A549 (cell line): ENCODE results near the gene OPALIN. TPM values are rescaled to one million over a fixed set of nuclear protein-coding genes. Genes with fewer than 3 reads are reported as not detected.

ENCODE experiments used
- ATAC-seq, 2 experiments: fragments of 200-7000 bp in 1 of 2; fragments of >200 bp in 1 of 2; cut with Nextera tagmentation in 1 of 2; cut with Tn5 transposase in 1 of 2; 3 replicates each; pipeline versions ENCODE4 v1.8.0 to v1.9.1; 2018 to 2020; ENCODE audit warnings: mild to moderate bottlenecking in 1 of 2, moderate library complexity in 1 of 2
- CTCF ChIA-PET: fragments of 300-600 bp; sonication (Branson Sonifier 250); formaldehyde crosslinking; extraction: SDS; loops from one replicate; lab custom pipeline; 2021; ENCODE audit warnings: antibody characterized with exemption, inconsistent platforms; lab: Yijun Ruan, JAX
- POLR2A ChIA-PET: fragments of 350-600 bp; formaldehyde crosslinking; extraction: SDS; loops from one replicate; lab custom pipeline; 2021; ENCODE audit warnings: antibody characterized with exemption, inconsistent platforms; lab: Yijun Ruan, JAX
- DNase-seq, 2 experiments: peaks; one replicate each; pipeline versions ENCODE4 v3.0.0 to v3.0.0-alpha.2; 2011 to 2016; ENCODE audit warnings: low read depth in 1 of 2, low spot score in 1 of 2
- FAIRE-seq: peaks from 2 replicates; lab custom pipeline; 2011; peaks lifted over from hg19 to GRCh38; lab: Jason Lieb, UNC
- H3K27ac ChIP-seq, 2 experiments: fragments of >200 bp; sonication (Bioruptor Twin); formaldehyde crosslinking; 3 replicates each; pipeline ENCODE4 v1.5.1; 2016 to 2017
- H3K4me1 ChIP-seq: fragments of >200 bp; sonication (Bioruptor Twin); formaldehyde crosslinking; 3 replicates; pipeline ENCODE4 v1.6.1; 2016
- H3K4me2 ChIP-seq: fragments of >200 bp; sonication (Bioruptor Twin); formaldehyde crosslinking; 3 replicates; pipeline ENCODE4 v1.6.1; 2016
- H3K4me3 ChIP-seq: fragments of >200 bp; sonication (Bioruptor Twin); formaldehyde crosslinking; 3 replicates; pipeline ENCODE4 v1.5.1; 2016
- H3K9me3 ChIP-seq: fragments of >200 bp; sonication (Bioruptor Twin); formaldehyde crosslinking; 3 replicates; pipeline ENCODE4 v1.6.1; 2016
- EHF ChIP-seq: fragments of 250-450 bp; sonication (Bioruptor Pico); IDR thresholded peaks from 2 replicates; pipeline ENCODE4 v1.5.0; 2020; ENCODE audit warnings: mild to moderate bottlenecking
- ESRRA ChIP-seq: fragments of 150-350 bp; IDR thresholded peaks from 2 replicates; pipeline ENCODE4 v1.6.1; 2014; ENCODE audit warnings: mild to moderate bottlenecking, low read length, borderline replicate concordance
- HDAC2 ChIP-seq: fragments of 200-600 bp; sonication (generic); IDR thresholded peaks from 2 replicates; pipeline ENCODE4 v1.6.1; 2016
- HOXA7 ChIP-seq: fragments of 250-450 bp; sonication (Bioruptor Pico); IDR thresholded peaks from 2 replicates; pipeline ENCODE4 v1.5.0; 2020; ENCODE audit warnings: mild to moderate bottlenecking, moderate library complexity
- JUNB ChIP-seq: fragments of >200 bp; sonication (Bioruptor Twin); formaldehyde crosslinking; IDR thresholded peaks from 2 replicates; pipeline ENCODE4 v1.6.1; 2016
- KDM1A ChIP-seq: fragments of 200-600 bp; sonication (generic); IDR thresholded peaks from 2 replicates; pipeline ENCODE4 v1.6.1; 2016; ENCODE audit warnings: low read depth, mild to moderate bottlenecking
- NFE2L2 ChIP-seq: fragments of 150-350 bp; conservative IDR thresholded peaks from 2 replicates; pipeline ENCODE4 v1.6.1; 2014; ENCODE audit warnings: low read length
- NPAS2 ChIP-seq: fragments of 250-450 bp; sonication (Bioruptor Pico); IDR thresholded peaks from 2 replicates; pipeline ENCODE4 v1.8.0; 2022; ENCODE audit warnings: mild to moderate bottlenecking, moderate library complexity, borderline replicate concordance
- POLR2A ChIP-seq: IDR thresholded peaks from 2 replicates; pipeline ENCODE4 v1.6.1; 2012; ENCODE audit warnings: mild to moderate bottlenecking, low read length
- RAD21 ChIP-seq, 2 experiments: fragments of >200 bp in 1 of 2; sonication (Bioruptor Twin) in 1 of 2; formaldehyde crosslinking in 1 of 2; IDR thresholded peaks in 1 of 2; conservative IDR thresholded peaks in 1 of 2; 2 replicates in 1 of 2; 3 replicates in 1 of 2; pipeline ENCODE4 v1.6.1; 2012 to 2018; ENCODE audit warnings: inconsistent platforms in 1 of 2
- RARB ChIP-seq: fragments of 250-450 bp; sonication (Bioruptor Pico); IDR thresholded peaks from 2 replicates; pipeline ENCODE4 v1.8.0; 2021; ENCODE audit warnings: mild to moderate bottlenecking, moderate library complexity
- SREBF2 ChIP-seq: fragments of 450-650 bp; IDR thresholded peaks from 2 replicates; pipeline ENCODE4 v1.6.1; 2014; ENCODE audit warnings: mild to moderate bottlenecking, moderate library complexity
- USF2 ChIP-seq: fragments of 450-650 bp; IDR thresholded peaks from 2 replicates; pipeline ENCODE4 v1.6.1; 2014; ENCODE audit warnings: antibody characterized with exemption
- ZC3H11A ChIP-seq: fragments of 450-650 bp; IDR thresholded peaks from 2 replicates; pipeline ENCODE4 v1.6.1; 2014; ENCODE audit warnings: antibody characterized with exemption, mild to moderate bottlenecking
- WGBS: methylation state at CpG from one replicate; pipeline ENCODE4 v1.1.6; 2017; ENCODE audit errors: missing lambda C conversion rate; 5-methylcytosine and 5-hydroxymethylcytosine counted together
- polyA plus RNA-seq, 4 experiments: library from polyadenylated mRNA; depleted of rRNA in 3 of 4; stranded (reverse); fragments of >200 nt; fragmentation: RNase III in 1 of 4; extraction: RNeasy Plus Mini Kit Qiagen cat#74134 plus additional on column Dnase treatment in 1 of 4; gene quantifications; 2 replicates in 3 of 4; 3 replicates in 1 of 4; pipeline ENCODE4 v1.2.3, GENCODE V29; 2011 to 2017
- TF ChIP-seq, protein P1 (sequence below): fragments of 250-450 bp; sonication (Bioruptor Pico); IDR thresholded peaks from 2 replicates; pipeline ENCODE4 v1.5.0; 2020; ENCODE audit warnings: low read depth, mild to moderate bottlenecking, moderate library complexity
- TF ChIP-seq, protein P2 (sequence below): IDR thresholded peaks from 2 replicates; pipeline ENCODE4 v1.6.1; 2012; ENCODE audit warnings: low read depth, borderline replicate concordance
- TF ChIP-seq, protein P3 (sequence below): IDR thresholded peaks from 2 replicates; pipeline ENCODE4 v1.6.1; 2012
- TF ChIP-seq, protein P4 (sequence below): fragments of >200 bp; sonication (Bioruptor Twin); formaldehyde crosslinking; IDR thresholded peaks from 2 replicates; pipeline ENCODE4 v1.6.1; 2016

The OPALIN gene
- polyA plus RNA-seq, 2 of the 4 experiments (the other 2 are of a cell fraction): not detected

DNA sequence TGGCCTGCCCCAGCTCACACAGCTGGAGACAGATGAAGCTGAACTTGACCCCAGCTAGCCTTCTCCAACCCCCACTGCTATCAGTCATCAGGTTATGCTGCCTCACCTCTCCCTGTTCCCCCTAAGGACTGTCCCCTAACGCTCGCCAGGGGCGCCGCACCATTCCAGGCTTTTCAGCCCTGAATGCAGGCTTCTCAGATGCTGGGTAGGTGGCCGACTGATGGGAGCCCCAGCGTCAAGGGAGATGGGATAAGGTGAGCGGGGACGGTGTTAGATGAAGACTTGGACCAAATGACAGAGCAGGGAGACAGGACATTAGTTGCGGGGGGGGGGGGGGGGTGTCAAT is 15.8 kb upstream of the OPALIN start (continued):
- TF ChIP-seq, protein P1, sequence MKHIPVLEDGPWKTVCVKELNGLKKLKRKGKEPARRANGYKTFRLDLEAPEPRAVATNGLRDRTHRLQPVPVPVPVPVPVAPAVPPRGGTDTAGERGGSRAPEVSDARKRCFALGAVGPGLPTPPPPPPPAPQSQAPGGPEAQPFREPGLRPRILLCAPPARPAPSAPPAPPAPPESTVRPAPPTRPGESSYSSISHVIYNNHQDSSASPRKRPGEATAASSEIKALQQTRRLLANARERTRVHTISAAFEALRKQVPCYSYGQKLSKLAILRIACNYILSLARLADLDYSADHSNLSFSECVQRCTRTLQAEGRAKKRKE: no peak
- no peak for TF ChIP-seq JUNB

- 92% methylated on average over 5 of the region's 5 CpGs for WGBS
- POLR2A ChIA-PET: no interaction called here
- Histone ChIP-seq H3K4me2 (no peak overlapping the region), H3K4me1 (peaks cover 9% of the 10 kb centered on the region; the same call in 1 of the 3 replicates), H3K4me3 (no peak overlapping the region), H3K9me3 (no peaks in the 10 kb centered on the region), H3K27ac (no peak overlapping the region)
- CTCF ChIA-PET: interaction anchor here (0.8 to 7.6 kb wide), 15 partner anchors 9 to 836 kb away, joined by 3 to 105 read pairs (median 6); partner anchors contain the start of genes OPALIN and TLL2
- no peak for ATAC-seq
- no peak for FAIRE-seq
- DNase-seq: no peak
- TF ChIP-seq EHF (no peak), RAD21 (conservative IDR thresholded peaks at IDR 0.05 in 1 of 2, IDR thresholded peaks at IDR 0.05 in 1 of 2) (no peak)
- TF ChIP-seq, protein P2, sequence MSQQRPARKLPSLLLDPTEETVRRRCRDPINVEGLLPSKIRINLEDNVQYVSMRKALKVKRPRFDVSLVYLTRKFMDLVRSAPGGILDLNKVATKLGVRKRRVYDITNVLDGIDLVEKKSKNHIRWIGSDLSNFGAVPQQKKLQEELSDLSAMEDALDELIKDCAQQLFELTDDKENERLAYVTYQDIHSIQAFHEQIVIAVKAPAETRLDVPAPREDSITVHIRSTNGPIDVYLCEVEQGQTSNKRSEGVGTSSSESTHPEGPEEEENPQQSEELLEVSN: no peak
- TF ChIP-seq, all 56 proteins: peak for 0
These were observed 15.2 kb upstream of the OPALIN start for GRCh38 chr10:96374004-96374403.

GRCh38 chr10:96371356-96371755 is 12.6 kb upstream of the OPALIN start:
- DNase-seq (no peak), ATAC-seq (no peak), FAIRE-seq (no peak)
- 89% methylated on average over 11 of the region's 11 CpGs for WGBS
- peaks cover 13% of the 10 kb centered on the region; the same call in 1 of the 3 replicates for H3K4me1 ChIP-seq
- TF ChIP-seq NFE2L2: no peak
- no peak for TF ChIP-seq POLR2A
- no peak for TF ChIP-seq HOXA7
- TF ChIP-seq HDAC2: no peak
- TF ChIP-seq, protein P3, sequence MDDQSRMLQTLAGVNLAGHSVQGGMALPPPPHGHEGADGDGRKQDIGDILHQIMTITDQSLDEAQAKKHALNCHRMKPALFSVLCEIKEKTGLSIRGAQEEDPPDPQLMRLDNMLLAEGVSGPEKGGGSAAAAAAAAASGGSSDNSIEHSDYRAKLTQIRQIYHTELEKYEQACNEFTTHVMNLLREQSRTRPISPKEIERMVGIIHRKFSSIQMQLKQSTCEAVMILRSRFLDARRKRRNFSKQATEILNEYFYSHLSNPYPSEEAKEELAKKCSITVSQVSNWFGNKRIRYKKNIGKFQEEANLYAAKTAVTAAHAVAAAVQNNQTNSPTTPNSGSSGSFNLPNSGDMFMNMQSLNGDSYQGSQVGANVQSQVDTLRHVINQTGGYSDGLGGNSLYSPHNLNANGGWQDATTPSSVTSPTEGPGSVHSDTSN: no peak
- no peak for TF ChIP-seq USF2
- no peak for TF ChIP-seq NPAS2 (CRISPR knock-in tag)
- no peak for TF ChIP-seq SREBF2
- TF ChIP-seq ESRRA: no peak
- no peak for TF ChIP-seq KDM1A
- TF ChIP-seq ZC3H11A: no peak
- no peak for TF ChIP-seq RARB (CRISPR knock-in tag)
- TF ChIP-seq, protein P4, sequence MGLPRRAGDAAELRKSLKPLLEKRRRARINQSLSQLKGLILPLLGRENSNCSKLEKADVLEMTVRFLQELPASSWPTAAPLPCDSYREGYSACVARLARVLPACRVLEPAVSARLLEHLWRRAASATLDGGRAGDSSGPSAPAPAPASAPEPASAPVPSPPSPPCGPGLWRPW: no peak
- TF ChIP-seq, protein P2: no peak
- H3K9me3 ChIP-seq: no peaks in the 10 kb centered on the region
- POLR2A ChIA-PET: no interaction called here
- H3K27ac ChIP-seq: no peak overlapping the region
- CTCF ChIA-PET: interaction anchor here (0.6 to 3.3 kb wide), 24 partner anchors 8 to 839 kb away, joined by 3 to 17 read pairs (median 8); partner anchors contain the start of genes OPALIN and TLL2
- H3K4me2 ChIP-seq: no peak overlapping the region
- H3K4me3 ChIP-seq: no peak overlapping the region
